HepG2 (cell line): Measurements from ENCODE around the gene NSUN6. TPM values are rescaled to one million over a fixed set of nuclear protein-coding genes. Genes with fewer than 3 reads are reported as not detected.
A peak's percentile ranks its signal among the peaks of the same experiment; 100 is the strongest.

Experiments
- ATAC-seq: fragments of 200-7000 bp; cut with Tn5 transposase; 3 replicates; pipeline ENCODE4 v1.9.1; 2020; ENCODE audit warnings: mild to moderate bottlenecking, moderate library complexity
- BruUV-seq: library from RNA; stranded (reverse); fragments of 400-500 nt; replicated peaks from 2 replicates; lab custom pipeline; 2021; lab: Mats Ljungman, UMichigan
- CTCF ChIA-PET: fragments of 300-600 bp; formaldehyde crosslinking; extraction: SDS; loops from one replicate; lab custom pipeline; 2021; ENCODE audit warnings: low total read pairs, inconsistent platforms, low intra/inter-chr PET ratio; lab: Yijun Ruan, JAX
- POLR2A ChIA-PET: fragments of 350-600 bp; sonication (Branson Sonifier 250); formaldehyde crosslinking; loops from one replicate; lab custom pipeline; 2020; ENCODE audit warnings: antibody characterized with exemption, inconsistent platforms; lab: Yijun Ruan, JAX
- DNase-seq: peaks from one replicate; pipeline ENCODE4 v3.0.0-alpha.2; 2015; ENCODE audit warnings: low spot score
- FAIRE-seq: peaks from 3 replicates; lab custom pipeline; 2011; peaks lifted over from hg19 to GRCh38; lab: Jason Lieb, UNC
- H2AFZ ChIP-seq: one replicate; pipeline ENCODE4 v1.6.1; 2011; ENCODE audit warnings: low read length, inconsistent platforms
- H3K27ac ChIP-seq: fragments of 300-600 bp; 3 replicates; pipeline ENCODE4 v1.8.0; 2011; ENCODE audit warnings: mixed run types, mild to moderate bottlenecking, mixed read lengths, low read length, inconsistent platforms; ENCODE audit not compliant: insufficient read depth; ENCODE audit errors: extremely low read length
- H3K27me3 ChIP-seq, 2 experiments: fragments of 200-600 bp in 1 of 2; 2 replicates in 1 of 2; 3 replicates in 1 of 2; pipeline versions ENCODE4 v1.6.0 to v1.8.0; 2011; ENCODE audit warnings: low read length in 2 of 2, mild to moderate bottlenecking in 2 of 2, moderate library complexity in 2 of 2, inconsistent platforms in 1 of 2; ENCODE audit not compliant: insufficient read depth in 2 of 2, control insufficient read depth in 1 of 2
- H3K36me3 ChIP-seq, 2 experiments: fragments of 200-600 bp in 1 of 2; replicated peaks in 1 of 2; 2 replicates in 1 of 2; 3 replicates in 1 of 2; pipeline versions ENCODE4 v1.5.1 to v1.8.0; 2011; ENCODE audit warnings: low read length in 2 of 2, inconsistent platforms in 1 of 2; ENCODE audit not compliant: insufficient read depth in 2 of 2, control insufficient read depth in 1 of 2
- H3K4me1 ChIP-seq: 2 replicates; pipeline ENCODE4 v1.5.1; 2012; ENCODE audit warnings: low read length, inconsistent platforms; ENCODE audit not compliant: insufficient read depth
- H3K4me2 ChIP-seq: 2 replicates; pipeline ENCODE4 v1.6.0; 2011; ENCODE audit warnings: low read depth, low read length, inconsistent platforms
- H3K4me3 ChIP-seq, 3 experiments: fragments of 200-600 bp in 1 of 3; sonication (generic), shearing (Covaris generic) in 1 of 3; replicated peaks in 1 of 3; 2 replicates each; pipeline ENCODE4 v1.5.1; 2011 to 2016; ENCODE audit warnings: low read length in 3 of 3, inconsistent platforms in 2 of 3, low read depth in 2 of 3, mild to moderate bottlenecking in 2 of 3, control low read depth in 1 of 3, mixed read lengths in 1 of 3; ENCODE audit not compliant: insufficient read depth in 1 of 3
- H3K79me2 ChIP-seq: one replicate; pipeline ENCODE4 v1.6.1; 2011; ENCODE audit warnings: low read length, inconsistent platforms; ENCODE audit not compliant: insufficient read depth
- H3K9ac ChIP-seq: 2 replicates; pipeline ENCODE4 v1.6.0; 2011; ENCODE audit warnings: mild to moderate bottlenecking, low read depth, low read length, inconsistent platforms; ENCODE audit not compliant: insufficient read depth
- H3K9me3 ChIP-seq: 2 replicates; pipeline ENCODE4 v1.5.1; 2012; ENCODE audit warnings: mild to moderate bottlenecking, low read length
- H4K20me1 ChIP-seq: 2 replicates; pipeline ENCODE4 v1.6.0; 2011; ENCODE audit warnings: inconsistent platforms, mild to moderate bottlenecking, low read length, moderate library complexity; ENCODE audit not compliant: insufficient read depth
- GMEB2 ChIP-seq: IDR thresholded peaks from 2 replicates; pipeline ENCODE4 v1.6.1; 2016; ENCODE audit warnings: missing biosample characterization, missing genetic modification reagents, low read depth
- IKZF1 ChIP-seq: fragments of 450-650 bp; IDR thresholded peaks from 2 replicates; pipeline ENCODE4 v1.7.1; 2016
- NFYC ChIP-seq: IDR thresholded peaks from 2 replicates; pipeline ENCODE4 v1.6.1; 2016; ENCODE audit warnings: missing genetic modification reagents, missing compliant biosample characterization
- PRDM15 ChIP-seq: sonication (generic); formaldehyde crosslinking; IDR thresholded peaks from 2 replicates; pipeline ENCODE4 v1.4.0; 2020; ENCODE audit warnings: missing genetic modification reagents
- SKI ChIP-seq: fragments of 450-650 bp; IDR thresholded peaks from one replicate; pipeline ENCODE4 v1.6.1; 2018; ENCODE audit warnings: mild to moderate bottlenecking; ENCODE audit not compliant: partially characterized antibody
- TFE3 ChIP-seq: IDR thresholded peaks from 2 replicates; pipeline ENCODE4 v1.6.1; 2016
- ZFP62 ChIP-seq: sonication (generic); formaldehyde crosslinking; IDR thresholded peaks from 2 replicates; pipeline ENCODE4 v1.4.0; 2020; ENCODE audit warnings: missing genetic modification reagents
- WGBS: methylation state at CpG from one replicate; pipeline ENCODE4 v1.1.6; 2017; ENCODE audit warnings: low lambda C conversion rate; 5-methylcytosine and 5-hydroxymethylcytosine counted together
- in situ Hi-C: cut with HindIII; loops from 2 replicates; pipeline ENCODE4 v1.10.0; 2017; ENCODE audit warnings: low pct_unique_long_range_greater_than_20kb; ENCODE audit not compliant: extremely low pct_ligation_motif_present
- intact Hi-C: fragments of 100-400 bp; cut with micrococcal nuclease; formaldehyde crosslinking; loops from one replicate; pipeline ENCODE4 v1.10.0; 2022; ENCODE audit not compliant: unreplicated experiment
- polyA plus RNA-seq, 8 experiments: library from polyadenylated mRNA; depleted of rRNA in 3 of 8; stranded (reverse) in 7 of 8; unstranded in 1 of 8; fragments of >200 nt; fragmentation: Illumina TruSeq in 4 of 8; extraction: Trizol in 4 of 8; gene quantifications; 2 replicates each; pipeline versions ENCODE4 v1.2.1 to v1.2.3, GENCODE V29; 2011 to 2016; ENCODE audit warnings: low read depth in 4 of 8, missing spikeins in 1 of 8, mixed read lengths in 1 of 8; ENCODE audit not compliant: insufficient read depth in 1 of 8
- total RNA-seq, 5 experiments: library from RNA; depleted of rRNA; stranded (reverse); fragments of >200 nt; fragmentation: Illumina TruSeq; extraction: Trizol; gene quantifications; 2 replicates each; pipeline ENCODE4 v1.2.3, GENCODE V29; 2016; ENCODE audit warnings: low read depth in 1 of 5

Gene NSUN6
- total and polyA plus RNA-seq, 2 of the 13 experiments (the other 11 are each of a cell fraction or from before 2014, with no cell fraction given): 17.2 to 19.3 TPM

- no peaks in the 10 kb centered on the region for H3K4me1 ChIP-seq
- in situ Hi-C loops (no loop called here), intact Hi-C loops (no loop called here)
- 96% methylated on average over 3 of the region's 3 CpGs for WGBS
- no peak overlapping the region for H3K4me3 ChIP-seq
- peaks cover 3 to 45% of the 10 kb centered on the region in 2 experiments; a peak in 4 of 5 replicates for H3K36me3 ChIP-seq
- H3K9me3 ChIP-seq: peaks cover 73% of the 10 kb centered on the region
- ChIA-PET POLR2A (no interaction called here), CTCF (no interaction called here)
- no peaks in the 10 kb centered on the region for H4K20me1 ChIP-seq
- BruUV-seq: no TSS peak
- H2AFZ ChIP-seq: no peak overlapping the region
- DNase-seq (no peak), FAIRE-seq (no peak), ATAC-seq (no peak)
- H3K4me2 ChIP-seq: no peak overlapping the region
- H3K27me3 ChIP-seq: no peaks in the 10 kb centered on the region
- TF ChIP-seq ZFP62 (CRISPR knock-in tag): no peak
- TF ChIP-seq IKZF1: 0 out of 2 replicates have a peak, but pooled peaks have one; percentile 26
- no peak for TF ChIP-seq NFYC
- no peaks in the 10 kb centered on the region for H3K79me2 ChIP-seq
- no peak overlapping the region for H3K27ac ChIP-seq
- H3K9ac ChIP-seq: no peak overlapping the region
These were observed 94.8 kb downstream of the NSUN6 start for GRCh38 chr10:18556522-18557147.

- no peak overlapping the region for H3K4me3 ChIP-seq
- H3K36me3 ChIP-seq: peaks cover 3 to 52% of the 10 kb centered on the region in 2 experiments; a peak in 4 of 5 replicates
- H3K4me1 ChIP-seq: no peaks in the 10 kb centered on the region
- H3K4me2 ChIP-seq: no peak overlapping the region
- BruUV-seq: no TSS peak
- no peak overlapping the region for H3K27ac ChIP-seq
- in situ Hi-C loops (no loop called here), intact Hi-C loops (no loop called here)
- H3K9ac ChIP-seq: no peak overlapping the region
- H3K27me3 ChIP-seq: no peaks in the 10 kb centered on the region
- CTCF ChIA-PET: no interaction called here
- POLR2A ChIA-PET: no interaction called here
- H3K79me2 ChIP-seq: no peaks in the 10 kb centered on the region
- H3K9me3 ChIP-seq: peaks cover 58% of the 10 kb centered on the region
- DNase-seq: no peak
- no peak for FAIRE-seq
- no peak overlapping the region for H2AFZ ChIP-seq
- WGBS: 96% methylated on average over 3 of the region's 3 CpGs
- no peak for ATAC-seq
- no peaks in the 10 kb centered on the region for H4K20me1 ChIP-seq
- TF ChIP-seq PRDM15 (peak; percentile 65; the same call in 1 of the 2 replicates), GMEB2 (CRISPR knock-in tag) (no peak), SKI (no peak), TFE3 (CRISPR knock-in tag) (no peak)
These were observed 96.9 kb downstream of the NSUN6 start for GRCh38 chr10:18554479-18554878.
